HG02938 (cell line): ENCODE data around the gene ABRAXAS1.

Experiments
- ATAC-seq: cut with Tn5 transposase; IDR thresholded peaks from one replicate; pipeline ENCODE4 v1.9.1; 2021; ENCODE audit warnings: mild to moderate bottlenecking, moderate library complexity; ENCODE audit not compliant: unreplicated experiment

The ABRAXAS1 gene

DNA sequence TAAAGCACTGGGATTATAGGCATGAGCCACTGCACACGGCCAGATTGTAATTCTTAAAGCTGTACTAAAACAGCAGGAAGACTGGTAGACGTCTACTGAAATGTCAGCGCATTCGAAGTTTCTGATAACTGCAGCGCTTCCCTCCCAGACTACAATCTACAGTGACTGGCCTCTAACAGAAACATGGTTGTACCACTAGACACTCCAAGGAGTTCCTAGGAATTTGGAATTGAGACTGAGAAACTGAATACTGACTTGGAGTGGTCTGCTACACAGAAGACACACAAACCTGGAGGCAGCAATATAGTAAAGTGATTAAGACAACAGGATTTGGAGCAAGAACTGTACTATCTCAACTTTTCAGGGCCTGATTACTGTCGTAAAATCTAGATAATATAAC lies 30.2 kb downstream of the ABRAXAS1 start:
- no peak for ATAC-seq

DNA sequence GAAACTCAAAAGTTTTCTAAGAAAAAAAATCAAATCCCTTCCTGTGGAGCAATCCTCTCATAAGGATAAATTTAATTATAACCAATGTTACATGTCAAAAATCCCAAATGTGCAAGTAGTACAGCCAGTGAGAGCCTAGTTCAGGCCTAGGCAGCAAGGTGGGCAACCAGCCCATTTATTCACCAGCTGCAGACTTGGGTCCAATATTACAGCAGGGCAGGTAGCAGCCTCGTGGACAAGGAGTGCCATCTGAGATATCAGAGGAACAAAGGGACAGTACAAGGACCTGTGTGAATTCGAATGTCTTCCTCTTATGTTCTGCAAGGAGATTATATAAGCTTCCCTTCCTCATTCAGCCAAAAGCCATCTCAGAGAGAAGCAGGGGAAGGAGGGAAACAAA lies 35.9 kb downstream of the ABRAXAS1 start:
- ATAC-seq: no peak

DNA sequence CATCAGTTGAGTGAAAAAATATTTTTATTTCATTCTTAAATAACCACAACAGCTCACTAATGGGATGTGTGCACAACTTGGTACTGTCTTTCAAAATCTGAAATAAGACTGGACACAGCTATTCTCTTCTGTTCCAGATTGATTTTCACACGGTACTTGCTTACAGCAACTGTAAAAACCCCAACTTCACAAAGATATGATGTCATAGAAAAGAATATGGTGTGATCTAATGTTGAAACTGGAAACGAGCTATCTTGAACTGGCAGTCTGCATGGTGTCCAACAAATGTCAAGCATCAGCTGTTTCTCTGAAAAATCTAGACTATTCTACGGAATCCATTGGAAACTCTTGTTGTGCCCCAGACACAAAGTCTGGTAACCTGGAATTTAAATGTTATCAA lies 44.0 kb downstream of the ABRAXAS1 start:
- no peak for ATAC-seq

DNA sequence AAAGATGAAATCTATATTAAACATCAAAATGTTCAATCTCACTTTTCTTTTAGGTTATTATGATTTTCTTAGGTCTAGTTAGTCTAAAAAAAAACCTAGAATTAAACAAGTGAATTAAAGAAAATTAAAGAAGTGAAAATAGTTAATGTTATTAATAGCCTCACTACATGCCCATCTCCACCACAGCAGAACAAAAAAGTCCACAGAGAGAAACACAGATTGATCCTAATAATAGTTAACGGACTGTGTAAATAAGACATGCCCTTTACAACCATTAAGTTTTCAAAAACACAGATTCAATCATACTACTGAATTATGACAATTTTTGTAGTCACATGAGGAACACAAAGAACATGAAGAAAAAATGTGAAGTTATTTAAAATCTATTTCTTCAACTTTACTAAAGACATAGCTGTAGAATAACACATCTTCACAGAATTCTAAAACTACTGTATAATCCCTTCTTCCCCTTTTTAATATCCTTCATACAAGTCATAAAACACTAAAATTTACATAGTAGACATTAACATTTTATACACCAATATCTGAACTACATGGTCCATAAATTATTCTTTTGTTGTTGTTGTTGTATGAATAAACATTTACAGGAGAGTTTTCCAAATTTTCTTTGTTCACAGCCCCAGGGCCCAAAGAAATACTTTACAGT lies 44.6 kb downstream of the ABRAXAS1 start:
- ATAC-seq: no peak

DNA sequence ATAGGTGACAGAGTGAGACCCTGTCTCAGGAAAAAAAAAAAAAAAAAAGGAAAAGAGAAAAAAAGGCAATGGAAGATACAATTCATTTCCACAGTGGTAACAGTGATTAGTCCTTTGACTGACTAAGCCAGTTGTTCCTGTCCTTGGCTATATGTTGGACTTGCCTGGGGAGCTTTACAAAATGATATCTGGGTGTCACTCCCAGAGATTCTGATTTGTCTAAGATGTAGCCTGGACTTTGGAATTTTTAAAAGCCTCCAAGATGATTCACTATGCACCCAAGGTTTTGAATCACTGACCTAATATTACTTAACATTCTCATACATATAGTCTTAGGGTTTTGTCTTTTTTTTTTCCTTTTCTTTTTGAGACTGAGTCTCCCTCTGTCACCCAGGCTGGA lies 46.2 kb downstream of the ABRAXAS1 start:
- no peak for ATAC-seq

DNA sequence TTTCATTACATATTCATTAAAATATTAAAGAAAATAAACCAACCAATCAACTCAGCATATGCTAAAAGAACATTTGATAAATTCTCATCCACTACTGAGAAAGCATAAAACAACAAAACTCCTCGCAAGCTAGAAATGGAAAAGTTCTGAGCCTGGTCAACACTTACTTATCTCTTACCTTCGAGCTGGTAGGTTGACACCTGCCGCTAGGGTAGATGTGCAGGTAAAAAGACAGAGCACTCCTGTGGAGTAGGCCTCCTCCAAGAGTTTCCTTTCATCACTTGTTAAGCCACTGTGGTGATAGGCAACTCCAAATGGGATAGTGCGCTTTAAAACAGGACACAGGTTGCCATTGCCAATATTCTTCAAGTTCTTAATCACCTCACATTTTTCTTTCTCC lies 48.2 kb downstream of the ABRAXAS1 start:
- no peak for ATAC-seq

DNA sequence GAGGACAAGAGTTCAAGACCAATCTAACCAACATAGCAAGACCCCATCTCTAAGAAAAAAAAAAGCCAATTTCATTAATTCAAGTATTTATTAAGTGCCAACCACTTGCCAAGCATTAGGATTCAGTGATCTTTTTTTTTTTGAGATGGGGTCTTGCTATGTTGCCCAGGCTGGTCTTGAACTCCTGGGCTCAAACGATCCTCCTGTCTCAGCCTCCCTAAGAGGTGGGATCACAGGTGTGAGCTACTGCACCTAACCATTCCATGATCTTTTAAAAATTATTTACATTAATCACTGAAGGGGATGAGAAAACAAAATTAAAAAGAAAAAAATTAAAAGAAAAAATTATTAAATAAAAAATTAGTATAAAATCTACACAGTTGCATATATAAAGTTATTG lies 53.7 kb downstream of the ABRAXAS1 start:
- no peak for ATAC-seq

DNA sequence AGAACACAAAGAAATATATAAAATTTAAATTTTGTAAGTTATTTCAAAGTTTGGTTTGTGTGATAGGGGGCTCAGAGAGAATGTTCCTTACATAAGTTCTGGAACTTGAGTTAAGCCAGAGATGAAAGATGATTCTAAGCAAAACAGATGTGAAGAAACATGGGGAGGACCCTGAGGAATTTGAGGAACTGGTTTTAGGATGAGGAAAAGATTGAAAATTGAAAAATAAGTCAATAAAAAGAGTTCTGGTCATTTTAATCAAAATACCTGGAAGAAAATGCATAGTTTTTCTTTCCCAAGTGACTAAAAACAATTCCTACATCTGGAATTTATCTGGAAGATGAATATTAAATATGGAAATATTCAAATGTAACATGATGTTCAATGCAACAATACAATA lies 66.7 kb downstream of the ABRAXAS1 start:
- ATAC-seq: no peak

DNA sequence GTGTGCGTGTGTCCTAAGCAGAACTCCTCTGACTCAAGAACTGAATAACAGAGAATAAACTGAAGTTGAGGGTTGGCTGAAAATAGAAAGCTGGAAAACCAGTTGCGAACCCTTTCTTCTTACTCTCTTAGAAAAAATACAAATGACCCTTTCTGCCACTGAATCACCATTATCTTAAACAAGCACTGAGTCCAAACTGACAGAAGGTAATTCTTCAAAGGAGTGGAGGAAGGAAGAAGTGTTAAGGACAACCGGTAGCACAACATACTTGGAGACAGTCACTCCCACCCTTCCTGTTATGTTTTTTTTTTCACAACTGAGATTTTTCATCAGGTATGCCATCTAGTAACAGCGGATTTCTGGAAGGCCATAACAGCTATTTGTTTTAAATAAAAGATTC lies 67.3 kb downstream of the ABRAXAS1 start:
- no peak for ATAC-seq

DNA sequence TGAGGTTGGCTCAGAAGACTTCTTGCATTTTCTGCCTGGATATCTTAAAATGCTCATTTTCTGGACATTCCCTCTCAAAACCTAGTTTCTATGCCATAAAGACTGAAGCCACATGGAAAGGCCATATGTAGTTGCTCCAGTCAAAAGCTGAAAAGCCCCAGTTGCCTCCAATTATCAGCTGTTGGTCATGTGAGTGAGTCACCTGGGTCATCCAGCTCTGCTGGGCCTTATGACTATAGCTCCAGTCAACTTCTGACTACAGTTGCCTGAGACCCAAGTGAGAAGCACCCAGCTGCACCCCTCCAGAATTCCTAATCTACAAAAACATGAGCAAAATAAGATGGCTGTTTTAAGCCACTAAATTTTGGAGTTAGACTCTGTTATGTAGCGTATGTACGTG lies 71.2 kb downstream of the ABRAXAS1 start:
- no peak for ATAC-seq
